ENCODE results near the gene KPNA3.

DNA sequence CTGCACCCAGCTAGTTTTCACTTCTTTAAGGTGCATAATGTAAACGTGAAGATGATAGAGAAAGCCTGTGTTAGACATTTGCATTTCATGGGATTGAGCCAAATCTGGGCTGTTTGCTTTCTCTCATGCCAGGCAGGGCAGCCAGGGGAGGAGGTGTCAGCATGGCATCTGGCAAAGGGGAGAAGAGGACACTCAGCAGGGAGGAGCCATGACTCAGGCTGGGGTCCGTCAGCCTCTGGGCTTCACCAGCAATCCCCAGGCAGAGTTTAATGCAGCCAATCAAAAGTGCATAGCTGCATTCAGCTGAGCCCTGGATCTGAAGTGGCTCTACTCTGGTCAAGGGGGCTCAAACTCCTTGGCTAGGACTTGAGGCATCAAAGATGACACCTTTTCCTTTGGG, 124.7 kb downstream of the KPNA3 start:
- TF ChIP-seq, protein P1, sequence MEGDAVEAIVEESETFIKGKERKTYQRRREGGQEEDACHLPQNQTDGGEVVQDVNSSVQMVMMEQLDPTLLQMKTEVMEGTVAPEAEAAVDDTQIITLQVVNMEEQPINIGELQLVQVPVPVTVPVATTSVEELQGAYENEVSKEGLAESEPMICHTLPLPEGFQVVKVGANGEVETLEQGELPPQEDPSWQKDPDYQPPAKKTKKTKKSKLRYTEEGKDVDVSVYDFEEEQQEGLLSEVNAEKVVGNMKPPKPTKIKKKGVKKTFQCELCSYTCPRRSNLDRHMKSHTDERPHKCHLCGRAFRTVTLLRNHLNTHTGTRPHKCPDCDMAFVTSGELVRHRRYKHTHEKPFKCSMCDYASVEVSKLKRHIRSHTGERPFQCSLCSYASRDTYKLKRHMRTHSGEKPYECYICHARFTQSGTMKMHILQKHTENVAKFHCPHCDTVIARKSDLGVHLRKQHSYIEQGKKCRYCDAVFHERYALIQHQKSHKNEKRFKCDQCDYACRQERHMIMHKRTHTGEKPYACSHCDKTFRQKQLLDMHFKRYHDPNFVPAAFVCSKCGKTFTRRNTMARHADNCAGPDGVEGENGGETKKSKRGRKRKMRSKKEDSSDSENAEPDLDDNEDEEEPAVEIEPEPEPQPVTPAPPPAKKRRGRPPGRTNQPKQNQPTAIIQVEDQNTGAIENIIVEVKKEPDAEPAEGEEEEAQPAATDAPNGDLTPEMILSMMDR (conservative IDR thresholded peaks at IDR 0.05; ENCODE audit: low read depth, low read length), result no peak
- no peak for TF ChIP-seq EZH2 (IDR thresholded peaks at IDR 0.05; ENCODE audit: low read length, unreplicated experiment)
- TF ChIP-seq EZH2phosphoT487 (IDR thresholded peaks at IDR 0.05; ENCODE audit: borderline replicate concordance, low read length), result no peak
